Keratinocyte (primary cell): ENCODE data around the gene PALMD. TPM values are rescaled to one million over a fixed set of nuclear protein-coding genes. Genes with fewer than 3 reads are reported as not detected.
A peak's percentile ranks its signal among the peaks of the same experiment; 100 is the strongest.

ENCODE experiments used
- DNase-seq: peaks from one replicate; pipeline ENCODE4 v3.0.0-alpha.2; 2011; ENCODE audit warnings: low read depth, missing footprints, low spot score
- FAIRE-seq: peaks from 2 replicates; lab custom pipeline; 2011; peaks lifted over from hg19 to GRCh38; lab: Jason Lieb, UNC
- H2AFZ ChIP-seq: 2 replicates; pipeline ENCODE4 v1.6.0; 2012; ENCODE audit warnings: low read length, control low read depth, inconsistent platforms; ENCODE audit not compliant: control insufficient read depth
- H3K27ac ChIP-seq: 2 replicates; pipeline ENCODE4 v1.5.1; 2011; ENCODE audit warnings: low read length; ENCODE audit not compliant: control insufficient read depth, insufficient read depth
- H3K27me3 ChIP-seq: 3 replicates; pipeline ENCODE4 v1.6.0; 2011; ENCODE audit warnings: low read length; ENCODE audit not compliant: control insufficient read depth, insufficient read depth; ENCODE audit errors: extremely low read depth
- H3K36me3 ChIP-seq, 2 experiments: 2 replicates in 1 of 2; 3 replicates in 1 of 2; pipeline ENCODE4 v1.5.1; 2011; ENCODE audit warnings: low read length in 2 of 2, mild to moderate bottlenecking in 1 of 2; ENCODE audit not compliant: control insufficient read depth in 2 of 2, insufficient read depth in 2 of 2; ENCODE audit errors: extremely low read depth in 1 of 2
- H3K4me1 ChIP-seq: 3 replicates; pipeline ENCODE4 v1.5.1; 2011; ENCODE audit warnings: low read length; ENCODE audit not compliant: control insufficient read depth, insufficient read depth; ENCODE audit errors: extremely low read depth
- H3K4me2 ChIP-seq: 3 replicates; pipeline ENCODE4 v1.6.0; 2011; ENCODE audit warnings: low read depth, low read length; ENCODE audit not compliant: control insufficient read depth, insufficient read depth; ENCODE audit errors: extremely low read depth
- H3K4me3 ChIP-seq, 3 experiments: fragments of 200-600 bp in 1 of 3; sonication (generic) in 1 of 3; 2 replicates in 2 of 3; 3 replicates in 1 of 3; pipeline ENCODE4 v1.5.1; 2011 to 2016; ENCODE audit warnings: low read length in 3 of 3, mild to moderate bottlenecking in 3 of 3, control low read depth in 2 of 3, inconsistent platforms in 1 of 3, low read depth in 1 of 3, mixed read lengths in 1 of 3, mixed run types in 1 of 3, moderate library complexity in 1 of 3; ENCODE audit not compliant: control insufficient read depth in 2 of 3, insufficient read depth in 2 of 3; ENCODE audit errors: extremely low read depth in 1 of 3
- H3K79me2 ChIP-seq: 2 replicates; pipeline ENCODE4 v1.6.0; 2012; ENCODE audit warnings: low read length; ENCODE audit not compliant: control insufficient read depth, insufficient read depth
- H3K9ac ChIP-seq: 3 replicates; pipeline ENCODE4 v1.6.0; 2011; ENCODE audit warnings: low read length; ENCODE audit not compliant: control insufficient read depth, insufficient read depth; ENCODE audit errors: extremely low read depth
- H3K9me1 ChIP-seq: 3 replicates; pipeline ENCODE4 v1.6.0; 2011; ENCODE audit warnings: low read length; ENCODE audit not compliant: control insufficient read depth, insufficient read depth; ENCODE audit errors: extremely low read depth
- H3K9me3 ChIP-seq: 2 replicates; pipeline ENCODE4 v1.5.1; 2012; ENCODE audit warnings: low read depth, low read length; ENCODE audit not compliant: control insufficient read depth
- H4K20me1 ChIP-seq: 3 replicates; pipeline ENCODE4 v1.6.0; 2011; ENCODE audit warnings: low read length; ENCODE audit not compliant: control insufficient read depth, insufficient read depth; ENCODE audit errors: extremely low read depth
- EZH2 ChIP-seq: IDR thresholded peaks from one replicate; pipeline ENCODE4 v1.6.1; 2012; ENCODE audit warnings: inconsistent platforms, mild to moderate bottlenecking, low read length, moderate library complexity
- dilution Hi-C: fragments of 300-500 bp; cut with MboI; formaldehyde crosslinking; loops from one replicate; pipeline ENCODE4 v1.7.0; 2020; ENCODE audit warnings: low sequenced_read_pairs; ENCODE audit not compliant: extremely low pct_ligation_motif_present
- polyA plus RNA-seq, 5 experiments: library from polyadenylated mRNA; depleted of rRNA in 3 of 5; stranded (reverse) in 3 of 5; stranded (forward) in 1 of 5; unstranded in 1 of 5; fragments of >200 nt; gene quantifications; 1 replicate in 1 of 5; 2 replicates in 3 of 5; 3 replicates in 1 of 5; pipeline versions ENCODE4 v1.2.1 to v1.2.3, GENCODE V29; 2011 to 2012; ENCODE audit warnings: missing spikeins in 2 of 5, low read depth in 1 of 5, low replicate concordance in 1 of 5
- TF ChIP-seq, protein P1 (sequence below), 3 experiments: IDR thresholded peaks in 1 of 3; conservative IDR thresholded peaks in 1 of 3; optimal IDR thresholded peaks in 1 of 3; 2 replicates in 2 of 3; 3 replicates in 1 of 3; pipeline versions ENCODE3 to v1.5.1; 2011; ENCODE audit warnings: low read length in 3 of 3, mild to moderate bottlenecking in 3 of 3, moderate library complexity in 2 of 3, control low read depth in 1 of 3, inconsistent platforms in 1 of 3; ENCODE audit not compliant: insufficient read depth in 2 of 3; ENCODE audit errors: extremely low read depth in 1 of 3

The PALMD gene
- polyA plus RNA-seq, 1 donor (not counting 4 experiments of a cell fraction or from before 2014, with no cell fraction given), result 6.8 TPM

GRCh38 chr1:99735852-99736251 is 89.9 kb downstream of the PALMD start:
- Histone ChIP-seq H3K79me2 (no peaks in the 10 kb centered on the region), H4K20me1 (no peaks in the 10 kb centered on the region), H3K9me1 (no peaks in the 10 kb centered on the region), H3K27ac (no peak overlapping the region), H3K27me3 (no peaks in the 10 kb centered on the region), H3K36me3 (peaks cover 0 to 2% of the 10 kb centered on the region in 2 experiments), H3K4me1 (no peaks in the 10 kb centered on the region), H3K9ac (no peak overlapping the region), H3K4me2 (no peak overlapping the region), H3K4me3 (no peak overlapping the region), H2AFZ (no peak overlapping the region), H3K9me3 (no peaks in the 10 kb centered on the region)
- no peak for DNase-seq
- no peak for FAIRE-seq
- no peak for TF ChIP-seq EZH2
- TF ChIP-seq, protein P1, sequence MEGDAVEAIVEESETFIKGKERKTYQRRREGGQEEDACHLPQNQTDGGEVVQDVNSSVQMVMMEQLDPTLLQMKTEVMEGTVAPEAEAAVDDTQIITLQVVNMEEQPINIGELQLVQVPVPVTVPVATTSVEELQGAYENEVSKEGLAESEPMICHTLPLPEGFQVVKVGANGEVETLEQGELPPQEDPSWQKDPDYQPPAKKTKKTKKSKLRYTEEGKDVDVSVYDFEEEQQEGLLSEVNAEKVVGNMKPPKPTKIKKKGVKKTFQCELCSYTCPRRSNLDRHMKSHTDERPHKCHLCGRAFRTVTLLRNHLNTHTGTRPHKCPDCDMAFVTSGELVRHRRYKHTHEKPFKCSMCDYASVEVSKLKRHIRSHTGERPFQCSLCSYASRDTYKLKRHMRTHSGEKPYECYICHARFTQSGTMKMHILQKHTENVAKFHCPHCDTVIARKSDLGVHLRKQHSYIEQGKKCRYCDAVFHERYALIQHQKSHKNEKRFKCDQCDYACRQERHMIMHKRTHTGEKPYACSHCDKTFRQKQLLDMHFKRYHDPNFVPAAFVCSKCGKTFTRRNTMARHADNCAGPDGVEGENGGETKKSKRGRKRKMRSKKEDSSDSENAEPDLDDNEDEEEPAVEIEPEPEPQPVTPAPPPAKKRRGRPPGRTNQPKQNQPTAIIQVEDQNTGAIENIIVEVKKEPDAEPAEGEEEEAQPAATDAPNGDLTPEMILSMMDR (optimal IDR thresholded peaks at IDR 0.05 in 1 of 3, IDR thresholded peaks at IDR 0.05 in 1 of 3, conservative IDR thresholded peaks at IDR 0.05 in 1 of 3; ENCODE audit: extremely low read depth in 1 of 3, insufficient read depth in 2 of 3, low read length in 3 of 3), result no peak
- dilution Hi-C loops, result no loop called here

- Histone ChIP-seq H3K79me2 (no peaks in the 10 kb centered on the region), H3K9me1 (no peaks in the 10 kb centered on the region), H3K9ac (no peak overlapping the region), H2AFZ (no peak overlapping the region), H3K4me2 (no peak overlapping the region), H3K36me3 (peaks cover 0 to 5% of the 10 kb centered on the region in 2 experiments), H3K27me3 (no peaks in the 10 kb centered on the region), H3K4me1 (no peaks in the 10 kb centered on the region), H3K9me3 (no peaks in the 10 kb centered on the region), H3K27ac (no peak overlapping the region), H3K4me3 (no peak overlapping the region), H4K20me1 (no peaks in the 10 kb centered on the region)
- FAIRE-seq (peak; percentile 56), DNase-seq (no peak)
- TF ChIP-seq, protein P1 (optimal IDR thresholded peaks at IDR 0.05 in 1 of 3, IDR thresholded peaks at IDR 0.05 in 1 of 3, conservative IDR thresholded peaks at IDR 0.05 in 1 of 3; ENCODE audit: extremely low read depth in 1 of 3, insufficient read depth in 2 of 3, low read length in 3 of 3), result peak; percentile 14 to 56 (median 25)
- no peak for TF ChIP-seq EZH2
- dilution Hi-C loops, result no loop called here
These were observed 91.1 kb downstream of the PALMD start for GRCh38 chr1:99737016-99737415.
